ENCODE data around the gene MTHFD2L. TPM values are rescaled to one million over a fixed set of nuclear protein-coding genes. Genes with fewer than 3 reads are reported as not detected.

The MTHFD2L gene
- total and polyA plus RNA-seq, 9 donors: 5.8 to 19.3 (median 13.5) TPM

- Histone ChIP-seq H3K27ac (peak overlapping the region; percentile 82 to 88), H3K4me3 (peak overlapping the region; percentile 57), H3K36me3 (no peaks in the 10 kb centered on the region), H3K9me3 (no peaks in the 10 kb centered on the region), H3K4me1 (ENCODE audit: insufficient read depth) (peaks cover 1% of the 10 kb centered on the region), H3K27me3 (no peaks in the 10 kb centered on the region)
- WGBS, 3 donors: 0 to 2% (median 1%) methylated on average over 2 of the region's 2 CpGs
- TF ChIP-seq CTCF (IDR thresholded peaks at IDR 0.05): no peak
- DNase-seq: peak in 1 of 5 donors; percentile 19
- intact Hi-C loops (cut with DNase I): no loop called here
Measured at GRCh38 chr4:74157154-74157553, 764 bp upstream of the MTHFD2L start.

- peak overlapping the region; percentile 82 to 88 for H3K27ac ChIP-seq
- H3K9me3 ChIP-seq: no peaks in the 10 kb centered on the region
- H3K27me3 ChIP-seq: no peaks in the 10 kb centered on the region
- no peak for TF ChIP-seq POLR2A (IDR thresholded peaks at IDR 0.05)
- no peak for TF ChIP-seq CTCF (IDR thresholded peaks at IDR 0.05)
- no peak for TF ChIP-seq EP300 (IDR thresholded peaks at IDR 0.05)
- intact Hi-C loops (cut with DNase I): no loop called here
- peaks cover 1% of the 10 kb centered on the region for H3K4me1 ChIP-seq (ENCODE audit: insufficient read depth)
- 25 to 26% (median 25%) methylated on average over 15 of the region's 15 CpGs for WGBS, 3 donors
- no peaks in the 10 kb centered on the region for H3K36me3 ChIP-seq
- H3K4me3 ChIP-seq: peak overlapping the region; percentile 57
- no peak for DNase-seq
Measured at GRCh38 chr4:74158466-74159142, 686 bp downstream of the MTHFD2L start.

- Histone ChIP-seq H3K27ac (peak overlapping the region in 1 of 2 donors; percentile 88), H3K9me3 (no peaks in the 10 kb centered on the region), H3K36me3 (no peaks in the 10 kb centered on the region), H3K4me1 (ENCODE audit: insufficient read depth) (peaks cover 1% of the 10 kb centered on the region), H3K4me3 (no peak overlapping the region), H3K27me3 (no peaks in the 10 kb centered on the region)
- DNase-seq: no peak
- WGBS, 3 donors: 78 to 82% (median 82%) methylated on average over 2 of the region's 2 CpGs
- intact Hi-C loops (cut with DNase I): no loop called here
- TF ChIP-seq CTCF (IDR thresholded peaks at IDR 0.05) (no peak), POLR2A (IDR thresholded peaks at IDR 0.05) (no peak), EP300 (IDR thresholded peaks at IDR 0.05) (no peak)
Measured at GRCh38 chr4:74159143-74159709, 1.3 kb downstream of the MTHFD2L start.

GRCh38 chr4:74161666-74162450, 3.9 kb downstream of the MTHFD2L start:
- WGBS, 3 donors: 76 to 81% (median 79%) methylated on average over 3 of the region's 3 CpGs
- no peak overlapping the region for H3K27ac ChIP-seq

More at GRCh38 chr4:74161666-74162450, 3.9 kb downstream of the MTHFD2L start:
- TF ChIP-seq EP300 (IDR thresholded peaks at IDR 0.05) (no peak), CTCF (IDR thresholded peaks at IDR 0.05) (no peak), POLR2A (IDR thresholded peaks at IDR 0.05) (no peak)
- no peaks in the 10 kb centered on the region for H3K36me3 ChIP-seq
- no peak for DNase-seq
- no peaks in the 10 kb centered on the region for H3K27me3 ChIP-seq
- peaks cover 1% of the 10 kb centered on the region for H3K4me1 ChIP-seq (ENCODE audit: insufficient read depth)
- intact Hi-C loops (cut with DNase I): no loop called here
- H3K9me3 ChIP-seq: no peaks in the 10 kb centered on the region
- no peak overlapping the region for H3K4me3 ChIP-seq
